ENCODE results near the gene ZNF445. TPM values are rescaled to one million over a fixed set of nuclear protein-coding genes. Genes with fewer than 3 reads are reported as not detected.

The ZNF445 gene
- total RNA-seq (2022; extraction: Qiagen RNA extraction): 1.9 to 3.6 TPM (median 3.1 TPM) in 5 replicates

DNA sequence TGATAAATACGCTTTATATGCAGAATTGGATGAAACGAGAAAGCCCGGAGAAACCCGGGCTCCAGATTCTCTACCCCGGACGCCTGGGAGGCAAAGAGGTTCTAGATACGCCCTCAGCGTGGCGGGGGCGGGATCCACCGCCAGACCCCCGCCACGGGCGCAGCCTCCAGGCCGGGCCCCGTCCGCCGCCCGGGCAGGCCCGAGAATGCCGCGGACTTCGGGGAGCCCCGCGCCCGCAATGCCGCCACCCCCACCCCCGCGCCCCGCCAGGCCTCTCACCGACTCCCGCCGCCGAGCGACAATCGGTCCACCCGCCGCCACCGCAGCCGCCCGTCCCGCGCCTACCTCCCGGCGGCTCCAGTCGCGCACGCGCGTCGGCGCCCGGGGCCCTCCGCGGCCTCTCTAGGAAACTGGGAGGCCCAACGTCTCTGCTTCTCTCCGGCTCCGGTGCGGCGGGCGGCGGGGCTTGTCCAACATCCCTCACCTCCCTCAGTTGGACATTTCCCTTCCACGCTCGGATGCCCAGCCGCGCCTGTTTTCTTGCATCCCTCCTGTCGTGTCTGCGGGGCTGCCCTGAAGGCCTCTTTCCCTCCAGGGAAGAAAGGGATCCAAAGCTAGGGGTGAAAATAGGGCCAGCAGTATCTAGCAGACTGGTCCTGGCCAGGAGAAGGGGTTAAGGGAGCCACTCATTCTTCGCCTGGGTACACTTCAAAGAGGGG lies at the start of gene ZNF445:
ZNF445 (minus strand) TSS at position 359 of the 719 bp plus-strand sequence. CDS start 22,121 bp downstream, outside the sequence.

Other genes starting within 250 kb of the ZNF445 start
- not detected in 5 replicates for gene TOPAZ1, start 235.8 kb downstream of the ZNF445 start, total RNA-seq (2022; extraction: Qiagen RNA extraction)
- gene TCAIM, start 138.9 kb downstream of the ZNF445 start, total RNA-seq (2022; extraction: Qiagen RNA extraction): 6.5 to 9.1 TPM (median 8.0 TPM) in 5 replicates
- gene ZKSCAN7, start 77.5 kb upstream of the ZNF445 start, total RNA-seq (2022; extraction: Qiagen RNA extraction): not detected in 5 replicates
- gene ZNF660, start 107.3 kb upstream of the ZNF445 start, total RNA-seq (2022; extraction: Qiagen RNA extraction): not detected in 5 replicates
- 1.4 to 2.4 TPM (median 2.0 TPM) in 5 replicates for gene ZNF197, start 147.4 kb upstream of the ZNF445 start, total RNA-seq (2022; extraction: Qiagen RNA extraction)
- 5.1 to 6.5 TPM (median 5.4 TPM) in 5 replicates for gene ZNF35, start 171.1 kb upstream of the ZNF445 start, total RNA-seq (2022; extraction: Qiagen RNA extraction)
- gene ZNF502, start 235.0 kb upstream of the ZNF445 start, total RNA-seq (2022; extraction: Qiagen RNA extraction): 1.6 to 2.2 TPM (median 1.6 TPM) in 5 replicates